ENCODE results near the gene BDKRB2.

GRCh38 chr14:96280104-96280503 lies 75.5 kb downstream of the BDKRB2 start:
- TF ChIP-seq PKNOX1 (IDR thresholded peaks at IDR 0.05) (no peak), FOXK2 (IDR thresholded peaks at IDR 0.05) (no peak), SUZ12 (IDR thresholded peaks at IDR 0.05) (no peak), BHLHE40 (IDR thresholded peaks at IDR 0.05; ENCODE audit: borderline replicate concordance) (no peak), SP1 (IDR thresholded peaks at IDR 0.05) (no peak), HDGF (IDR thresholded peaks at IDR 0.05; ENCODE audit: borderline replicate concordance) (no peak), FOXM1 (IDR thresholded peaks at IDR 0.05; ENCODE audit: borderline replicate concordance) (no peak), FOXA1 (IDR thresholded peaks at IDR 0.05) (no peak), TARDBP (IDR thresholded peaks at IDR 0.05) (no peak), NFRKB (IDR thresholded peaks at IDR 0.05) (no peak), CTBP1 (IDR thresholded peaks at IDR 0.05; ENCODE audit: borderline replicate concordance) (no peak), ARNT (IDR thresholded peaks at IDR 0.05) (no peak), ELF4 (IDR thresholded peaks at IDR 0.05) (no peak), ZNF384 (IDR thresholded peaks at IDR 0.05) (no peak)

Measured in HEK293T (cell line).